Tibial nerve (tissue), 4 donors: Measurements from ENCODE around the gene ZER1.

Source experiments
- CTCF ChIP-seq, 5 experiments: fragments of 200-600 bp in 3 of 5; fragments of 450-650 bp in 2 of 5; sonication (generic) in 3 of 5; IDR thresholded peaks; one replicate each; pipeline ENCODE4 v1.5.1; 2016 to 2019; ENCODE audit warnings: antibody characterized with exemption in 5 of 5, mild to moderate bottlenecking in 3 of 5, moderate library complexity in 2 of 5
- EP300 ChIP-seq, 2 donors: sonication (generic); formaldehyde crosslinking; IDR thresholded peaks; one replicate each; pipeline ENCODE4 v1.6.1; 2017; ENCODE audit warnings: antibody characterized with exemption in 2 of 2, mild to moderate bottlenecking in 1 of 2

GRCh38 chr9:128719919-128720605 is 51.7 kb downstream of the ZER1 start:
- TF ChIP-seq CTCF (IDR thresholded peaks at IDR 0.05) (no peak), EP300 (IDR thresholded peaks at IDR 0.05) (no peak)
